ENCODE measurements around the gene KLHL18. TPM values are rescaled to one million over a fixed set of nuclear protein-coding genes. Genes with fewer than 3 reads are reported as not detected.
A peak's percentile ranks its signal among the peaks of the same experiment; 100 is the strongest.

Gene KLHL18
- total RNA-seq (10 to 100 TPM in 1 of 2 donors, 1 to 10 TPM in 1; 9.3 to 12.6 TPM), polyA plus RNA-seq (10 to 100 TPM in 1 of 2 donors, 1 to 10 TPM in 1; 3.5 to 11.2 TPM)

DNA sequence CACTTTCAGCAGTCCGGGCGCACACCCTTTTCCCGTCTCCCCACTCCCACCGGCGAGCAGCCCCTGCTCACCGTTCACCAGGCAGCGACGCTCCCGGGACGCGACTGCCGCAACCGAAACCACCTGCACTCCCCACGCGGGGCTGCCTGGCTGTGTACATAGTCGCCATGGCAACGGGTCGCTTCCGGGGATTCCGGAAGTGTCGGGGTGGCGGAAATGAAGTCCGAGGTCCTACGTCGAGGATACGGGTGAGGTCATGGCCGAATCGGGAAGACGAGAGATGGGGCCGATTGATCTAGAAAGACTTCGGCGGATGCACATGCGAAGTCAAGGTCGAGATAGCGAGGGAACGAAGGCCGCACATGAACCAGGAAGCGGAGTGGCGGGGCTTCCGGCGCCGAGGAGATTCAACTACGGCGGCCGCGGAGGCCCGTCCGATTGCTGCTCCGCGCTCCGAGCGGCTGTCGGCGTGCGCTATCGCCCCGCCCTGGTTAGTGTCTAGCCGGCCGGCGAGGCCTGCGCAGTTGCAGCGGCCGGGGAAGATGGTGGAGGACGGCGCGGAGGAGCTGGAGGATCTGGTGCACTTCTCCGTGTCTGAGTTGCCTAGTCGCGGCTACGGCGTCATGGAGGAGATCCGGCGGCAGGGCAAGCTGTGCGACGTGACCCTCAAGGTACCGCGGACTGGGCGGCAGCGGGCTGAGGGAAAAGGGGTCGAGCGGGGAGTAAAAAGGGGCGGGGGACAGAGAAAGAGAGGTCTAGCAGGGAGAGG is at the start of gene KLHL18, which contains the start of gene KIF9:
TSS of gene KLHL18 (plus strand) at position 521 of the 769 bp plus-strand sequence. CDS start at position 543, 22 bp downstream.
TSS of gene KIF9 (minus strand) at position 376 of the 769 bp plus-strand sequence. CDS start 5,425 bp downstream, outside the sequence.
- Histone ChIP-seq H3K36me3 (ENCODE audit: control insufficient read depth in 4 of 4, insufficient read depth in 3 of 4, low read depth in 1 of 4, low read length in 3 of 4) (no peaks in the 10 kb centered on the region), H3K27ac (ENCODE audit: low read depth in 1 of 2, low read length in 2 of 2) (peak within 1 kb of the TSS; percentile 94 to 96), H3K4me1 (ENCODE audit: control insufficient read depth in 4 of 4, insufficient read depth in 4 of 4, low read length in 3 of 4) (peaks cover 4 to 19% (median 10%) of the 10 kb centered on the region in 4 donors), H3K4me3 (ENCODE audit: low read depth in 1 of 3, low read length in 3 of 3) (peak within 1 kb of the TSS; percentile 80 to 99 (median 99)), H3K9me3 (ENCODE audit: control insufficient read depth in 4 of 4, low read length in 3 of 4) (no peaks in the 10 kb centered on the region), H3K27me3 (ENCODE audit: control insufficient read depth in 4 of 4, insufficient read depth in 4 of 4, low read length in 3 of 4) (no peaks in the 10 kb centered on the region), H3K9ac (ENCODE audit: low read depth in 1 of 2, low read length in 2 of 2) (peak within 1 kb of the TSS; percentile 92 to 98)
- TF ChIP-seq, protein P1, sequence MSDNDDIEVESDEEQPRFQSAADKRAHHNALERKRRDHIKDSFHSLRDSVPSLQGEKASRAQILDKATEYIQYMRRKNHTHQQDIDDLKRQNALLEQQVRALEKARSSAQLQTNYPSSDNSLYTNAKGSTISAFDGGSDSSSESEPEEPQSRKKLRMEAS (IDR thresholded peaks at IDR 0.05) = peak; percentile 97
- TF ChIP-seq RXRA (IDR thresholded peaks at IDR 0.05) (peak; percentile 60 to 61), ATF3 (IDR thresholded peaks at IDR 0.05) (no peak), HNF4G (IDR thresholded peaks at IDR 0.05) (no peak), HNF4A (conservative IDR thresholded peaks at IDR 0.05) (peak in 1 of 2 donors; percentile 40), JUND (IDR thresholded peaks at IDR 0.05) (peak; percentile 43 to 72), YY1 (IDR thresholded peaks at IDR 0.05) (peak; percentile 95), RAD21 (IDR thresholded peaks at IDR 0.05) (peak; percentile 38 to 61), FOXA1 (IDR thresholded peaks at IDR 0.05) (peak; percentile 97), SP1 (IDR thresholded peaks at IDR 0.05) (peak; percentile 69), GABPA (IDR thresholded peaks at IDR 0.05 in 1 of 2, conservative IDR thresholded peaks at IDR 0.05 in 1 of 2) (peak; percentile 84 to 97), EGR1 (IDR thresholded peaks at IDR 0.05; ENCODE audit: low read depth in 2 of 2) (peak; percentile 87), FOXA2 (IDR thresholded peaks at IDR 0.05) (peak; percentile 98), NR2F2 (IDR thresholded peaks at IDR 0.05) (peak; percentile 74), TAF1 (conservative IDR thresholded peaks at IDR 0.05) (peak; percentile 86)
- TF ChIP-seq, protein P2, sequence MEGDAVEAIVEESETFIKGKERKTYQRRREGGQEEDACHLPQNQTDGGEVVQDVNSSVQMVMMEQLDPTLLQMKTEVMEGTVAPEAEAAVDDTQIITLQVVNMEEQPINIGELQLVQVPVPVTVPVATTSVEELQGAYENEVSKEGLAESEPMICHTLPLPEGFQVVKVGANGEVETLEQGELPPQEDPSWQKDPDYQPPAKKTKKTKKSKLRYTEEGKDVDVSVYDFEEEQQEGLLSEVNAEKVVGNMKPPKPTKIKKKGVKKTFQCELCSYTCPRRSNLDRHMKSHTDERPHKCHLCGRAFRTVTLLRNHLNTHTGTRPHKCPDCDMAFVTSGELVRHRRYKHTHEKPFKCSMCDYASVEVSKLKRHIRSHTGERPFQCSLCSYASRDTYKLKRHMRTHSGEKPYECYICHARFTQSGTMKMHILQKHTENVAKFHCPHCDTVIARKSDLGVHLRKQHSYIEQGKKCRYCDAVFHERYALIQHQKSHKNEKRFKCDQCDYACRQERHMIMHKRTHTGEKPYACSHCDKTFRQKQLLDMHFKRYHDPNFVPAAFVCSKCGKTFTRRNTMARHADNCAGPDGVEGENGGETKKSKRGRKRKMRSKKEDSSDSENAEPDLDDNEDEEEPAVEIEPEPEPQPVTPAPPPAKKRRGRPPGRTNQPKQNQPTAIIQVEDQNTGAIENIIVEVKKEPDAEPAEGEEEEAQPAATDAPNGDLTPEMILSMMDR (IDR thresholded peaks at IDR 0.05; ENCODE audit: low read depth, low read length, missing input control) = no peak
- TF ChIP-seq, protein P3, sequence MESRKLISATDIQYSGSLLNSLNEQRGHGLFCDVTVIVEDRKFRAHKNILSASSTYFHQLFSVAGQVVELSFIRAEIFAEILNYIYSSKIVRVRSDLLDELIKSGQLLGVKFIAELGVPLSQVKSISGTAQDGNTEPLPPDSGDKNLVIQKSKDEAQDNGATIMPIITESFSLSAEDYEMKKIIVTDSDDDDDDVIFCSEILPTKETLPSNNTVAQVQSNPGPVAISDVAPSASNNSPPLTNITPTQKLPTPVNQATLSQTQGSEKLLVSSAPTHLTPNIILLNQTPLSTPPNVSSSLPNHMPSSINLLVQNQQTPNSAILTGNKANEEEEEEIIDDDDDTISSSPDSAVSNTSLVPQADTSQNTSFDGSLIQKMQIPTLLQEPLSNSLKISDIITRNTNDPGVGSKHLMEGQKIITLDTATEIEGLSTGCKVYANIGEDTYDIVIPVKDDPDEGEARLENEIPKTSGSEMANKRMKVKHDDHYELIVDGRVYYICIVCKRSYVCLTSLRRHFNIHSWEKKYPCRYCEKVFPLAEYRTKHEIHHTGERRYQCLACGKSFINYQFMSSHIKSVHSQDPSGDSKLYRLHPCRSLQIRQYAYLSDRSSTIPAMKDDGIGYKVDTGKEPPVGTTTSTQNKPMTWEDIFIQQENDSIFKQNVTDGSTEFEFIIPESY (IDR thresholded peaks at IDR 0.05) = peak; percentile 82
- TF ChIP-seq, protein P4, sequence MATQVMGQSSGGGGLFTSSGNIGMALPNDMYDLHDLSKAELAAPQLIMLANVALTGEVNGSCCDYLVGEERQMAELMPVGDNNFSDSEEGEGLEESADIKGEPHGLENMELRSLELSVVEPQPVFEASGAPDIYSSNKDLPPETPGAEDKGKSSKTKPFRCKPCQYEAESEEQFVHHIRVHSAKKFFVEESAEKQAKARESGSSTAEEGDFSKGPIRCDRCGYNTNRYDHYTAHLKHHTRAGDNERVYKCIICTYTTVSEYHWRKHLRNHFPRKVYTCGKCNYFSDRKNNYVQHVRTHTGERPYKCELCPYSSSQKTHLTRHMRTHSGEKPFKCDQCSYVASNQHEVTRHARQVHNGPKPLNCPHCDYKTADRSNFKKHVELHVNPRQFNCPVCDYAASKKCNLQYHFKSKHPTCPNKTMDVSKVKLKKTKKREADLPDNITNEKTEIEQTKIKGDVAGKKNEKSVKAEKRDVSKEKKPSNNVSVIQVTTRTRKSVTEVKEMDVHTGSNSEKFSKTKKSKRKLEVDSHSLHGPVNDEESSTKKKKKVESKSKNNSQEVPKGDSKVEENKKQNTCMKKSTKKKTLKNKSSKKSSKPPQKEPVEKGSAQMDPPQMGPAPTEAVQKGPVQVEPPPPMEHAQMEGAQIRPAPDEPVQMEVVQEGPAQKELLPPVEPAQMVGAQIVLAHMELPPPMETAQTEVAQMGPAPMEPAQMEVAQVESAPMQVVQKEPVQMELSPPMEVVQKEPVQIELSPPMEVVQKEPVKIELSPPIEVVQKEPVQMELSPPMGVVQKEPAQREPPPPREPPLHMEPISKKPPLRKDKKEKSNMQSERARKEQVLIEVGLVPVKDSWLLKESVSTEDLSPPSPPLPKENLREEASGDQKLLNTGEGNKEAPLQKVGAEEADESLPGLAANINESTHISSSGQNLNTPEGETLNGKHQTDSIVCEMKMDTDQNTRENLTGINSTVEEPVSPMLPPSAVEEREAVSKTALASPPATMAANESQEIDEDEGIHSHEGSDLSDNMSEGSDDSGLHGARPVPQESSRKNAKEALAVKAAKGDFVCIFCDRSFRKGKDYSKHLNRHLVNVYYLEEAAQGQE (IDR thresholded peaks at IDR 0.05) = no peak
- under 1% methylated on average over 82 of the region's 82 CpGs for WGBS
- DNase-seq (ENCODE audit: low spot score) = peak; percentile 93

All from liver (tissue), 9 donors.